OCI-LY3 (cell line): ENCODE data around the gene CD6.

Experiments
- CTCF ChIP-seq: fragments of 200-600, 300-600 bp; sonication (generic); IDR thresholded peaks from 2 replicates; pipeline ENCODE4 v1.5.1; 2014; ENCODE audit warnings: antibody characterized with exemption, low read length, low read depth
- EZH2phosphoT487 ChIP-seq: fragments of 200-600 bp; shearing (Covaris generic); IDR thresholded peaks from 2 replicates; pipeline ENCODE4 v1.6.1; 2018; ENCODE audit warnings: antibody characterized with exemption, mixed run types, low read depth

GRCh38 chr11:61054927-61055562 lies 83.6 kb downstream of the CD6 start:
- TF ChIP-seq CTCF (no peak), EZH2phosphoT487 (no peak)
